GM19463 (cell line): ENCODE results near the gene ZNF593OS.

ENCODE experiments used
- ATAC-seq: cut with Tn5 transposase; IDR thresholded peaks from one replicate; pipeline ENCODE4 v1.9.1; 2021; ENCODE audit warnings: mild to moderate bottlenecking, moderate library complexity; ENCODE audit not compliant: unreplicated experiment

The ZNF593OS gene

DNA sequence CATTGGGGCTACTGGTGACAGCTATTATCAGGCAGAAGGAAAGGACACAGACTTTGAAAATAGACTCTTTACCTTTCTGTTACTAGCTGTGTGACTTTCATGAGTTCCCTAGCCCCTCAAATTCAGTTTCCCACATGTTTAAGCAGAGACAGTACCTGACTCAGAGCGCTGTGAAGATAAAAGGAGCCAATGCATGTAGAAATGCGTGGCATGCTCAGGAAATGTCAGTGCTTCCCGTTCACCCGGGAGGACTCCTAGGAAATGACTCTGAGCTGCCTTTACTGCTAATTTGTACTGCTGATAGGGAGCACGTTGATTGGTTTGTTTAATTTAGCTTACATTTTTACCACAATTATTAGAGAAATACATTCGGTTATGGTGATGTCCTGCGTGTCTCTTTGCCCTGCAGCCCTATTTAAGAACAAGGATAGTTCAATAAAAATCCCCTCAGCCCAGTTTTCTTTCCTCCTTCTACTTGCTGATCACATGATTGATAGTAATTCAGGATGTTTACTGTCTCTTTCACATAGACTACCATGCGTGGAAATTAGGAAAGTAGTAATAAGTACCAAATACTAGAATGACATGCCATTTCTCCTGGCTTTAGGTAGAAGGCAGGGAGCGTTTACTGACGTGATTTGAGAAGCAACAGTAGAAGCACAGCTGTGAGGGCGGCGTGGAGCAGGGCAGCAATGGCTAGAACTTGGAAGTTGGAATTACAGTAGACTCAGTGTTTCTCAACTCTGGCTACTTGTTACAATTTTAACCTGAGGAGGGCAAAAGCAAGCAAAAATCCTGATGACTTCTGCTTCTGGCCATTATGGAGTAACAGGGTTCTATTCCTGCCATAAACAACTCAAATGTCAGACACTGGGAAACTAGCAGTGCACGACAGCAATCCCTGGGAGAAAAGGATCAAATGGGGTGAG lies 44.1 kb downstream of the ZNF593OS start:
- no peak for ATAC-seq

DNA sequence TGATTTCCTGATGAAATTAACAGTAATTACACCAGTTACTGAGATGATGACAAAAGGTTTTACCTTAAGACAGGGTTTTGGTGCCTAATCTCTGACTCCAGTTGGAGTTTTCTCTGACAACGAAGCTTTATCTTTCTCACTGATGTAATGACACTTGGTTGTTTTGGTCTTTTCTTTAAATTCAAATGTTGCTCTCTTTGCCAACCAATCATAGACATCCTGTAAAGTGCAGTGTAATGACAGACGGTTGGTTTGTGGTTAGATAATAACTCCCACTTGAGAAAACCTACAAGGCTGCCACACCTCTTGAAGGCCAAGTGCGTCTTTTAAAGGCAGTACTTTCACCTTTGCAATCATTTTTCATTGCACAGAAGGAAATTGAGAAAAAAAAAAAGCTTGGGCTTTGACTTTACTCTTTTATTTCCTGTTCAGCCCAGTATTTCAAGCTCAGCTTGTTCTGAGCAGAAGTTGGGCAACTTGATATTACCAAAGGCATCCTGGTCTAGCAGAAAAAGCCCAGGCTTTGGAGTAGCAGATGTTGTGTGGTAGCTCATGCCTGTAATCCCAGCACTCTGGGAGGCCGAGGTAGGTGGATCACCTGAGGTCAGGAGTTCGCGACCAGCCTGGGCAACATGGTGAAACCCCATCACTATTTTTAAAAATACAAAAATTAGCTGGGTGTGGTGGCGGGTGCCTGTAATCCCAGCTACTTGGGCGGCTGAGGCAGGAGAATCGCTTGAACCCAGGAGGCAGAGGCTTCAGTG lies 45.1 kb downstream of the ZNF593OS start:
- no peak for ATAC-seq

DNA sequence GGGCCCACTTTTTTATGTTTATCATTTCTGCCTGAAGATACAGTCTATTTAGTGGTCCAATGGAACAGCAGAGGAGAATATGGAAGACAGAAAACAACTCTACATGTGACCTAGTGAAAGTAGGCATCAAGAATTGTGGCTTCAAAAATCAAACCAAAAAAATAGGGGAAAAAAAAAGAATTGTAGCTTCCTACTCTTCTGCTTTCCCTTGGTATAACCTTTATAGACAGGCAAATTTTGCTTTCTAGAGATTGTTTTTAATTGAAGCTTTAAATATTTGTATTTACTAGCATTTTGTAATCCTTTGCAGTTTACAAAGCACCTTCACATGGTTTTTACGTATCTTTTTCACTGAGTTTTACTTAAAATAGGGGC lies 45.7 kb downstream of the ZNF593OS start:
- no peak for ATAC-seq

DNA sequence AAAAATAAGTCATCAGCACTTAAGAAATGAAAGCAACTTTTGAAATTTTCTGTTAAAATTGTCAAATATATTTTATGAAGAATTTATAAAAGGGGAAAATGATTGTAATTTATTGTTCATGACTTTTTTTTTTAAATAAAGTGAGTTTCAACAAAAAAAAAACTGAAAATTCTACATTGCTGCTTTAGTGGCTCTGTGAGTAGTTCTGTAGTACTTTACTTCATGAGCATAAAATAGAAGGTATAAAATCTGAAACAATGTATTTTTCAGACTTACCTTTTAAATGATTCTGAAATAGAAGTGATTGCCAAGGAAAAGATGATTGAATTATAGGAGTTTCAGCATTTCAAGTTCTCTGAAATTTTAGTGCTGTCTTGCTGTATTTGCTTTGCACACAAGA lies 46.2 kb downstream of the ZNF593OS start:
- no peak for ATAC-seq

DNA sequence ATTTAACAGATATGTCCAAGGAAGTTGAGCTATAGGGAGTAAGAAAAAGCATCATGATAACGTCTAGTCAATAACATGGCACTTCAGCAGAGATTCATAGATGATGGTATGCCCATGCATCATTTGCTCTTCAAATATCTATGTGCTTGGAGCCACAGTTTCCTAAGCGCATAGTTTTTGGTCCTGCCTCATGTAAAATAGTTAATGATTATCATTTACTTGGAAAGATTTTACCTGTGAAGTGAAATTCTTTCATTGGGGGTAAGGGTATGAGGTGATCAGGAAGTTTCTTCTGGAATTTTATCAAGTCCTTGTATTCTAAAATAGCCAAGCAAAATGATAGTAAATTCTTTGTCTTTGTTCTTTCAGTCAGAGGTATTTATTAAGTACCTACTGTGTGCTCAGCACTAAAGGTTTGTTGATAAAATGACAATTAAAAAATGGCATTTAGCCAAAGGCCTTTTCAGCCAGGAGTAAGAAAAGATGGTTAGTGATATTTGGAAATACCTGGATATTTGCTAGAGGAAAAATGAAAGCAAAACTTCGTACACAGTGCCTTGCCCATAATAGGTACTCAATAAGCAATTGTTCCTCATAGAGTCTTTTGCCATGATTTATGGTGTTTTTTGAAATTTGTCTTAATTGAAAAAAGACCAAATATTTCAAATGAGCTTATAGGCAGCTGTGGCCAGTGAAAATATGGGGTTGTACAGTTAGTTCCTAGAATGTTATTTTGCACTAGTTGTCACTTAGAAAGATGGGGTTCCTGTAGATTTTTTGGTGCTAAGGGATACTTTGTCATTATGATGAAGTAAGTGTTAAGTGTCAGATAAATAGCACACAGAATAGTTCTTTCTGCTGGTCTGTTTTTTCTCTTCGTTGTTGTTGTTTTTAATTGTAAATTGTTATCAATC lies 47.0 kb downstream of the ZNF593OS start:
- no peak for ATAC-seq

DNA sequence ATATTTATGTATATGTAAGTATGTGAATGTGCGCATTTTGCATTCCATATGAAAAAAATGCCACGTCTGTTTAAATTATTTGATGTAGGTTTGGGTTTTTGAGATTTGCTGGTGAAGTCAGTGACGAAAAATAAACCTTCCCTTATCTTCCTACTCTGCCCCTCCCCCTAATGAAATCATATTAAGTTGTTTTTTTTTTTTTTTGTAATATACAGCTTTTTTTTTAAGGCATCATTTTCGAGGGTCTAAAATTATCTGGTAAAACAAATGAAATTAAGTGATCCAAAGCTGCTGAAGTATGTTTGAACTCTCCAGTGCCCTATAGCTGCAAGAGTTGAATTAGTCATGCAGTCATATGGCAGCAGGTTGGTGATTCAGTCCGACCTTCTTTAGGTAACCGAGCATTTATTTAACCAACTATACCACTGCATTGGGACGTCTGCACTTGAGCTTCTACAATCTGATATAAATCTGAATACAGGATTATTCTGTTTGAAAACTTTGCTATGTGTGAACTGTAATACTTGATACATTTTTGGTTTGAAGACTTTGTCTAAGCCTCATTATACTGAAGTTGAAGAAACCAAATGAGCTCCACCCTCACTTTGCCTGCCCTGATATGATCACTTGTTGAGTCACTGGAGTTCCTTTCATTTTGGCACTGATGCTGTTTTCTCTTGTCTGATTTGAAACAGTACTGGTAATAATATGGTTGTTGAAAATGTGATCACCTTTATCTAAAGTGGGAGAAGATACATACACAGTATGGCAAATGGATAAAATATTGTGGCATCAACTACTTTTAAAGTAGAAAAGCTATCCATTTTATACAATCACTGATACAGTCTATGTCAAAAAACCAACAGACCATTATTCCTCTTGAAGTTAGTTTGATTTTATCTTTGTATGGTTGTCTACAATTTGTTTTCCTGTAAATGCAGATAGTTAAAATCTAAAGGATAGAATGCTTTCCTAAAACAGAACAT lies 48.4 kb downstream of the ZNF593OS start:
- no peak for ATAC-seq

DNA sequence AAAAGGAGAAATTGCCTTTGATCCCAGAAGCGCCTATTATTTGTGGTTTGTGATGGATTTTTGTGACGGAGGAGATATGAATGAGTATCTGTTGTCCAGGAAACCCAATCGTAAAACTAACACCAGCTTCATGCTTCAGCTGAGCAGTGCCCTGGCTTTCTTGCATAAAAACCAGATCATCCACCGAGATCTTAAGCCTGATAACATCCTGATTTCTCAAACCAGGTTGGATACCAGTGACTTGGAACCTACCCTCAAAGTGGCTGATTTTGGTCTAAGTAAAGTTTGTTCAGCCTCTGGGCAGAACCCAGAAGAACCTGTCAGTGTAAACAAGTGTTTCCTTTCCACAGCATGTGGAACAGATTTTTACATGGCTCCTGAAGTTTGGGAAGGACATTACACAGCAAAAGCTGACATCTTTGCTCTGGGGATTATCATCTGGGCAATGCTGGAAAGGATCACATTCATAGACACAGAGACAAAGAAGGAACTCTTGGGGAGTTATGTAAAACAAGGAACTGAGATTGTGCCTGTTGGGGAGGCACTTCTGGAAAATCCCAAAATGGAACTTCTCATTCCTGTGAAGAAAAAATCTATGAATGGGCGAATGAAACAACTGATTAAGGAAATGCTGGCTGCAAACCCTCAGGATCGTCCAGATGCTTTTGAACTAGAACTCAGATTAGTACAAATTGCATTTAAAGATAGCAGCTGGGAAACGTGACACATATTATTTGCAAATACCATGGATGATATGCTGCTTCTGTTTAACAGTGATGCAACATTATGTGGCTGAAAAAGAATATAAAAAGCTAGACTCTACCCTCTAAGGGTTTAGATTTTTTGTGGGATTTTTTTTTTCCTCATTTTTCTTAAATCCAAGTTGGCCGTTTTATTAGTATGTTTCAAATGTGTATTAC lies 49.5 kb downstream of the ZNF593OS start:
- no peak for ATAC-seq

DNA sequence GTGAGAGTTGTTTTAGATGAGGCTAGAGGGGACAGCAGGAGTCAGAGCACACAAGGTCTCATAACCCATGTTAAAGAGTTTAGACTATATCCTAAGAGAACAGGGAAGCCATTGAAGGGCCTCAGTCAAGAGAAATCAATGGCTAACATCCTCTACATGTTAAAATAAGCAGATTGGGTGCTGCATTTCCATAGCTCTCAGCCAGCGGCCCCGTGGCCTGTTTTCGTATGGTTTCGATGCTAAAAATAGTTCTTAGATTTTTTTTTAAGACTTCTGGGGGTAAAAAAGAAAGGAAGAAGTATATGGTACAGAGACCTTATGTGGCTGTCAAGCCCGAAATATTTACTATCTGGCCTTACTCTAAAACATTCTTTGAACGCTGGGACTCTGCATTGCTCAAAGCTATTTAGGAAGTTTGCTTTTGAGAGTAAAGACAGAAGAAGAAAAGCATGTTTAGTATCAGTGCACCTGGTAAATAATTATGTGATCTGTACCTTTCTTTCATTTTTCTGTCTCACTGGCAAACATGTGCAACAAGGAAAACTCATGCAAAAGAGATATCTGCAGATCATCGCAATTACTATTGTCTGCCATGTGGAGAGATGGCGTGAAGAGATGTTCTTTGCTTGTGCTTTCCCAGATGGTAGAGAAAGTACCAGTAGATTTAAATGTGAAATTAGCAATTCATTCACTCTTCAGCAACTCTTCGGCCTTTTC lies 51.6 kb downstream of the ZNF593OS start:
- ATAC-seq = no peak
